Esophagus muscularis mucosa (tissue), 4 donors: ENCODE measurements around the gene PRKCH.

ENCODE experiments used
- CTCF ChIP-seq, 3 experiments: fragments of 200-600 bp in 2 of 3; fragments of 450-650 bp in 1 of 3; sonication (generic) in 2 of 3; IDR thresholded peaks; one replicate each; pipeline ENCODE4 v1.5.1; 2017 to 2019; ENCODE audit warnings: antibody characterized with exemption in 3 of 3, mild to moderate bottlenecking in 2 of 3, moderate library complexity in 1 of 3
- EP300 ChIP-seq: sonication (generic); formaldehyde crosslinking; IDR thresholded peaks from one replicate; pipeline ENCODE4 v1.6.1; 2017; ENCODE audit warnings: antibody characterized with exemption
- POLR2A ChIP-seq: fragments of 450-650 bp; IDR thresholded peaks from one replicate; pipeline ENCODE4 v1.6.1; 2017; ENCODE audit warnings: antibody characterized with exemption, moderate library complexity, mild to moderate bottlenecking, low read depth
- POLR2AphosphoS5 ChIP-seq, 2 donors: sonication (generic); formaldehyde crosslinking; IDR thresholded peaks; one replicate each; pipeline ENCODE4 v1.6.1; 2017; ENCODE audit warnings: antibody characterized with exemption in 2 of 2

DNA sequence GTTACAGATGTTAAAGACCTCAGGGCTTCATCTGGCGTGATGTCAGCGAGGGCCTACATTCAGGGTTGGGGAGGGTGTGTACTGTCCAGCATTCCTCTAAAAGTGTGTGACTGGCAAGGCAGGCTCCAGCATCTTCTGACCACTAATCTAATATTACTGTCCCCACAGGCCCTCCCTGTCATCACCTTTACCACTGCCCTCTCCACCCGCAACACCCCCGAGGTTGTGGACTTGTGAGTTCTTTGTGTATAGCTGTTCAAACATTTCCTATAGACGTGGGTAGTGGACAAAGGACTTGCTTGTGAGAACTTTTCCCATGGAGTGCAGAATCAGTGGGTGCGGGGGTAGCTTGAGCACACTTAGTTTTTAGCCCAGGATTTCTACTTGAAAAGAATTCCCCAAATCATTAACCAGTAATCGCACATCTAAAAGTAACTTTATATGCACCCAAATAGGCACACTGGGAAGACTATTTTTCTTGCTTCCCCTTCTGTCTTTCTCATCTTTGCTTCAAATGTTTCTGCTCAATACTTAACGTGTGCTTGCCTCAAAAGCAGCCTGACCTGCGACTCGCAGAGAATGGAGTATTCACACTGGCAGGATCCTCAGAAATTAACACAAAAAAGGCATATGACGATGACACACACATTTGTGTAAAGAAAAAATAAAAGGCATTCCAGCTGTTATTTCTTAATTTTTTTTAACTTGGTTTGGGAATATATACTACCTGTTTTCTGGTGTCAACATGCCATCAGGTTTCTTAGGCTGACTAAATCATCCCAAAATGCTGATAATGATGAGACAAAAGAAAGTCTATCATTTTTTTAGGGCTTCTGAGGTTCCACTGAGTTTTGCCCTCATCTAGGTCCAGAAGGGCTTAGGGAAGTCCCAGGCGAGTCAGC lies 215.5 kb downstream of the PRKCH start:
- TF ChIP-seq CTCF (IDR thresholded peaks at IDR 0.05) (no peak), POLR2A (no peak), POLR2AphosphoS5 (IDR thresholded peaks at IDR 0.05) (no peak), EP300 (no peak)
